K562 (cell line): ENCODE data around the gene ASS1. TPM values are rescaled to one million over a fixed set of nuclear protein-coding genes. Genes with fewer than 3 reads are reported as not detected.

Experiments
- E2F6 ChIP-seq, 2 experiments: IDR thresholded peaks; 2 replicates each; pipeline ENCODE4 v1.6.1; 2011; ENCODE audit warnings: borderline replicate concordance in 1 of 2, control low read depth in 1 of 2, low read depth in 1 of 2, low read length in 1 of 2, mild to moderate bottlenecking in 1 of 2, mixed read lengths in 1 of 2, moderate library complexity in 1 of 2; ENCODE audit not compliant: insufficient read depth in 1 of 2, insufficient read length in 1 of 2, poor library complexity in 1 of 2, severe bottlenecking in 1 of 2; ENCODE audit errors: extremely low read depth in 1 of 2
- FOSL1 ChIP-seq: fragments of 200-800 bp; sonication (Bioruptor generic); conservative IDR thresholded peaks from 2 replicates; pipeline ENCODE4 v1.6.1; 2016; ENCODE audit warnings: missing genetic modification characterization, missing compliant biosample characterization
- HNRNPL ChIP-seq: fragments of 200-400 bp; formaldehyde crosslinking; IDR thresholded peaks from 2 replicates; pipeline ENCODE4 v1.6.1; 2017; ENCODE audit warnings: low read depth, mild to moderate bottlenecking, low read length
- ZNF24 ChIP-seq: fragments of 450-650 bp; IDR thresholded peaks from 2 replicates; pipeline ENCODE4 v1.6.1; 2016
- ZNF354B ChIP-seq: fragments of 250-450 bp; sonication (Bioruptor Pico); IDR thresholded peaks from 2 replicates; pipeline ENCODE4 v1.4.0; 2020
- ZNF668 ChIP-seq: fragments of 250-450 bp; sonication (Bioruptor Pico); IDR thresholded peaks from 2 replicates; pipeline ENCODE4 v1.8.0; 2022; ENCODE audit warnings: mild to moderate bottlenecking, inconsistent platforms
- polyA plus RNA-seq, 8 experiments: library from polyadenylated mRNA; depleted of rRNA in 4 of 8; stranded (reverse) in 5 of 8; unstranded in 3 of 8; fragments of >200 nt; fragmentation: Nextera tagmentation in 2 of 8; fragmentation: Illumina TruSeq in 1 of 8; extraction: Ambion mirVana in 2 of 8; extraction: Trizol in 1 of 8; gene quantifications; 2 replicates each; pipeline versions ENCODE4 v1.2.1 to v1.2.3, GENCODE V29; 2011 to 2014; ENCODE audit warnings: inconsistent platforms in 1 of 8, missing spikeins in 1 of 8
- total RNA-seq, 7 experiments: library from RNA; depleted of rRNA in 6 of 7; stranded (reverse); fragments of >200 nt in 6 of 7; fragmentation: Illumina TruSeq in 2 of 7; extraction: Trizol in 2 of 7; gene quantifications; 2 replicates each; pipeline versions ENCODE4 v1.2.1 to v1.2.3, GENCODE V29; 2011 to 2021; ENCODE audit warnings: low replicate concordance in 1 of 7
- TF ChIP-seq, protein P1 (sequence below): fragments of 250-450 bp; sonication (Bioruptor Pico); IDR thresholded peaks from 2 replicates; pipeline ENCODE4 v1.4.0; 2020; ENCODE audit warnings: mild to moderate bottlenecking, moderate library complexity

ASS1 gene
- total and polyA plus RNA-seq, 9 of the 15 experiments (the other 6 are each of a cell fraction or from before 2014, with no cell fraction given): 1.5 to 5.7 (median 3.7) TPM

DNA sequence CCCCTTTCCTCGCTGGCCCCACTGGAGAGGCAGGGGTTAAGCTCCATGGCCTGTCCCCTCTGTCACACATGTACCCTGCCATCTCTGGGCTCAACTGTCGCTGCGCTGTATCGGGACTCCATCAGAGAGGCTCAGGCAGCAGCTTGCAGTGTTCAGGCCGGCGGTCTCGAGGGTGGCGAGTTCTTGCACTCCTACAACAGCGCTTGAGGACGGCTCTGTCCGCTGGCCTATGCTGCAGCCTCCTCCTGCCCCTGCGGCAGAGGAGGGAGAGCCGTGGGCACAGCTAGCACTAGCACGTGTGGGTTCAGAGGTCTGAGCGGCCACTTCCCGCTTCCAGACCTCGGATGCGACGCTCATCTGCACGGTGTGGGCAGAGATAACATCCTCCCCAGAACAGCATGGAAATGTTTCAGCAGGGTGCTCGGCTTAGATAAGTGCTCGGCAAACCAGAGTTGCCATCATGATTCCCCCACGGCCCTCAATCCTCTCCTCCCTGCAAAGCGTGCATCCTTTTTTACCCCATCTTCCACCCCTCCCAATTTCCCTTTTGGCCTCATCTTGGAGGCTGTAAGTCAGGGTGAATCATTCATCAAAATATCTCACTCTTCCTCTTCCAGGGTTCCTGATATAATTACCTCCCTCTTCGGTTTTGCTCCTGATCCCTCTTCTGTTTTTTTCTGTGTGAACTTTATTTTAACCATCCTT is 92.7 kb downstream of the ASS1 start (continued):
- peak; percentile 94 for TF ChIP-seq FOSL1
- peak; percentile 96 to 98 for TF ChIP-seq E2F6 (IDR thresholded peaks at IDR 0.05; ENCODE audit: borderline replicate concordance in 1 of 2, extremely low read depth in 1 of 2, insufficient read depth in 1 of 2, insufficient read length in 1 of 2, low read depth in 1 of 2, low read length in 1 of 2, poor library complexity in 1 of 2, severe bottlenecking in 1 of 2)
- TF ChIP-seq, protein P1, sequence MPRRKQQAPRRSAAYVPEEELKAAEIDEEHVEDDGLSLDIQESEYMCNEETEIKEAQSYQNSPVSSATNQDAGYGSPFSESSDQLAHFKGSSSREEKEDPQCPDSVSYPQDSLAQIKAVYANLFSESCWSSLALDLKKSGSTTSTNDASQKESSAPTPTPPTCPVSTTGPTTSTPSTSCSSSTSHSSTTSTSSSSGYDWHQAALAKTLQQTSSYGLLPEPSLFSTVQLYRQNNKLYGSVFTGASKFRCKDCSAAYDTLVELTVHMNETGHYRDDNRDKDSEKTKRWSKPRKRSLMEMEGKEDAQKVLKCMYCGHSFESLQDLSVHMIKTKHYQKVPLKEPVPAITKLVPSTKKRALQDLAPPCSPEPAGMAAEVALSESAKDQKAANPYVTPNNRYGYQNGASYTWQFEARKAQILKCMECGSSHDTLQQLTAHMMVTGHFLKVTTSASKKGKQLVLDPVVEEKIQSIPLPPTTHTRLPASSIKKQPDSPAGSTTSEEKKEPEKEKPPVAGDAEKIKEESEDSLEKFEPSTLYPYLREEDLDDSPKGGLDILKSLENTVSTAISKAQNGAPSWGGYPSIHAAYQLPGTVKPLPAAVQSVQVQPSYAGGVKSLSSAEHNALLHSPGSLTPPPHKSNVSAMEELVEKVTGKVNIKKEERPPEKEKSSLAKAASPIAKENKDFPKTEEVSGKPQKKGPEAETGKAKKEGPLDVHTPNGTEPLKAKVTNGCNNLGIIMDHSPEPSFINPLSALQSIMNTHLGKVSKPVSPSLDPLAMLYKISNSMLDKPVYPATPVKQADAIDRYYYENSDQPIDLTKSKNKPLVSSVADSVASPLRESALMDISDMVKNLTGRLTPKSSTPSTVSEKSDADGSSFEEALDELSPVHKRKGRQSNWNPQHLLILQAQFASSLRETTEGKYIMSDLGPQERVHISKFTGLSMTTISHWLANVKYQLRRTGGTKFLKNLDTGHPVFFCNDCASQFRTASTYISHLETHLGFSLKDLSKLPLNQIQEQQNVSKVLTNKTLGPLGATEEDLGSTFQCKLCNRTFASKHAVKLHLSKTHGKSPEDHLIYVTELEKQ (CRISPR knock-in tag): no peak
- TF ChIP-seq ZNF668: no peak
- peak; percentile 82 for TF ChIP-seq HNRNPL
- TF ChIP-seq ZNF354B: no peak
- peak; percentile 78 for TF ChIP-seq ZNF24
